HepG2 (cell line): Measurements from ENCODE around the gene ZNF500. TPM values are rescaled to one million over a fixed set of nuclear protein-coding genes. Genes with fewer than 3 reads are reported as not detected.

Experiments
- FLYWCH1 ChIP-seq: sonication (generic); formaldehyde crosslinking; IDR thresholded peaks from 2 replicates; pipeline ENCODE4 v1.8.1; 2023; ENCODE audit warnings: mild to moderate bottlenecking, missing genetic modification reagents
- HCFC1 ChIP-seq: fragments of 150-350 bp; IDR thresholded peaks from 2 replicates; pipeline ENCODE4 v1.6.1; 2014; ENCODE audit warnings: low read depth, low read length
- KLF6 ChIP-seq: IDR thresholded peaks from 2 replicates; pipeline ENCODE4 v1.8.0; 2016; ENCODE audit warnings: missing biosample characterization, missing genetic modification reagents
- NKX3-1 ChIP-seq: sonication (generic); formaldehyde crosslinking; IDR thresholded peaks from 2 replicates; pipeline ENCODE4 v1.5.0; 2020; ENCODE audit warnings: missing genetic modification reagents
- NR2F1 ChIP-seq, 2 experiments: fragments of 450-650 bp in 1 of 2; formaldehyde crosslinking in 1 of 2; IDR thresholded peaks; 2 replicates each; pipeline versions ENCODE4 v1.5.0 to v1.6.1; 2016 to 2020; ENCODE audit warnings: mild to moderate bottlenecking in 1 of 2, missing compliant biosample characterization in 1 of 2, missing genetic modification reagents in 1 of 2, moderate library complexity in 1 of 2
- NRL ChIP-seq: sonication (generic); formaldehyde crosslinking; IDR thresholded peaks from 2 replicates; pipeline ENCODE4 v1.5.0; 2020; ENCODE audit warnings: missing genetic modification reagents, mild to moderate bottlenecking, moderate library complexity, borderline replicate concordance
- RXRA ChIP-seq: sonication (generic); formaldehyde crosslinking; IDR thresholded peaks from 2 replicates; pipeline ENCODE4 v1.5.1; 2020; ENCODE audit warnings: missing genetic modification reagents
- U2AF2 ChIP-seq: fragments of 200-400 bp; formaldehyde crosslinking; IDR thresholded peaks from 2 replicates; pipeline ENCODE4 v1.6.1; 2017; ENCODE audit warnings: low read depth, mild to moderate bottlenecking, low read length
- ZFP82 ChIP-seq: sonication (generic); formaldehyde crosslinking; IDR thresholded peaks from 2 replicates; pipeline ENCODE4 v1.5.1; 2020; ENCODE audit warnings: mild to moderate bottlenecking, missing genetic modification reagents, borderline replicate concordance
- ZNF224 ChIP-seq: sonication (generic); formaldehyde crosslinking; IDR thresholded peaks from 2 replicates; pipeline ENCODE4 v1.5.0; 2020; ENCODE audit warnings: mild to moderate bottlenecking, missing genetic modification reagents
- ZNF296 ChIP-seq: sonication (generic); formaldehyde crosslinking; conservative IDR thresholded peaks from 2 replicates; pipeline ENCODE4 v1.5.0; 2020; ENCODE audit warnings: mild to moderate bottlenecking, missing genetic modification reagents
- ZNF652 ChIP-seq: IDR thresholded peaks from 2 replicates; pipeline ENCODE4 v1.6.1; 2016; ENCODE audit warnings: low read depth, borderline replicate concordance
- ZNF766 ChIP-seq: sonication (generic); formaldehyde crosslinking; IDR thresholded peaks from 2 replicates; pipeline ENCODE4 v1.5.0; 2020; ENCODE audit warnings: missing genetic modification reagents, borderline replicate concordance
- ZNF891 ChIP-seq: sonication (generic); formaldehyde crosslinking; IDR thresholded peaks from 2 replicates; pipeline ENCODE4 v1.5.0; 2020; ENCODE audit warnings: mild to moderate bottlenecking, missing genetic modification reagents
- polyA plus RNA-seq, 8 experiments: library from polyadenylated mRNA; depleted of rRNA in 3 of 8; stranded (reverse) in 7 of 8; unstranded in 1 of 8; fragments of >200 nt; fragmentation: Illumina TruSeq in 4 of 8; extraction: Trizol in 4 of 8; gene quantifications; 2 replicates each; pipeline versions ENCODE4 v1.2.1 to v1.2.3, GENCODE V29; 2011 to 2016; ENCODE audit warnings: low read depth in 4 of 8, missing spikeins in 1 of 8, mixed read lengths in 1 of 8; ENCODE audit not compliant: insufficient read depth in 1 of 8
- total RNA-seq, 5 experiments: library from RNA; depleted of rRNA; stranded (reverse); fragments of >200 nt; fragmentation: Illumina TruSeq; extraction: Trizol; gene quantifications; 2 replicates each; pipeline ENCODE4 v1.2.3, GENCODE V29; 2016; ENCODE audit warnings: low read depth in 1 of 5
- TF ChIP-seq, protein P1 (sequence below), 2 experiments: IDR thresholded peaks; 2 replicates each; pipeline ENCODE4 v1.6.1; 2011 to 2012; ENCODE audit warnings: low read length in 2 of 2, borderline replicate concordance in 1 of 2, low read depth in 1 of 2, mild to moderate bottlenecking in 1 of 2, moderate library complexity in 1 of 2
- TF ChIP-seq, protein P2 (sequence below): sonication (generic); formaldehyde crosslinking; conservative IDR thresholded peaks from 2 replicates; pipeline ENCODE4 v1.5.0; 2020; ENCODE audit warnings: missing genetic modification reagents
- TF ChIP-seq, protein P3 (sequence below): sonication (generic); formaldehyde crosslinking; IDR thresholded peaks from 2 replicates; pipeline ENCODE4 v1.4.0; 2020; ENCODE audit warnings: missing genetic modification reagents

The ZNF500 gene
- total and polyA plus RNA-seq, 2 of the 13 experiments (the other 11 are each of a cell fraction or from before 2014, with no cell fraction given) = 6.1 to 12.2 TPM

DNA sequence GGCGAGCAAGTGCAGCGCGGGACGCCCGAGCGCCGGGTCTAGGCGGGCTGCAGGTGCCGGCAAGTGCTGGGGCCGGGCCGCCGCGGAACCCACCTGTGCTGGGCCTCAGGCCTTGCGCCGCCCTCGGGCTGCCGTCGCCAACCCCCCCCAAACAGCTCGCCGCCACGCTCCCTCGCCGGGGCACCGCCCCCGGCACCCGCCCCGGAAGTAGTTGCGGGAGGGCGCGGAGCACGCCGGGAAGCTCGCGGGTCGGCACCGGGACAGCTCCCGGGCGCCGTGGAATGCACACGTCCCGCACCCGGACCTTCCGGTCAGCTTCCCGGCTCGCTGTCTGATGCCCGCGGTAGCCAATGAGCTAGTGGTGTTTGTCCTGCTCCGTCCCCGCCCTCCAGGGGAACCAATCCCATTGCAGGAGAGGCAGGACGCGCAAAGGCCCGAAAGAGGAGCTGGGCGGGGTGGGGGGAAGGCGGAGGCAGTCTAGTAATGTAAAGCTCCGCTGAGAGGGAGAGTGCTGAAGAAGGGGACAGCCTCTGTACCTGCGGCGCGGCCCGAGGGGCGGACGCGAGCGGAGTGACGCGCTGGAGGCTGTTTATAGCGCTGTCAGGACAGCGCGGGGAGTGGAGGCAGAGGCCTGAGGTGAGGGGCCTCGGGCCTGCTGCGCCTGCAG lies 32.8 kb downstream of the ZNF500 start, which contains the start of the genes ANKS3 and DNAAF8 (continued):
- TF ChIP-seq, protein P1, sequence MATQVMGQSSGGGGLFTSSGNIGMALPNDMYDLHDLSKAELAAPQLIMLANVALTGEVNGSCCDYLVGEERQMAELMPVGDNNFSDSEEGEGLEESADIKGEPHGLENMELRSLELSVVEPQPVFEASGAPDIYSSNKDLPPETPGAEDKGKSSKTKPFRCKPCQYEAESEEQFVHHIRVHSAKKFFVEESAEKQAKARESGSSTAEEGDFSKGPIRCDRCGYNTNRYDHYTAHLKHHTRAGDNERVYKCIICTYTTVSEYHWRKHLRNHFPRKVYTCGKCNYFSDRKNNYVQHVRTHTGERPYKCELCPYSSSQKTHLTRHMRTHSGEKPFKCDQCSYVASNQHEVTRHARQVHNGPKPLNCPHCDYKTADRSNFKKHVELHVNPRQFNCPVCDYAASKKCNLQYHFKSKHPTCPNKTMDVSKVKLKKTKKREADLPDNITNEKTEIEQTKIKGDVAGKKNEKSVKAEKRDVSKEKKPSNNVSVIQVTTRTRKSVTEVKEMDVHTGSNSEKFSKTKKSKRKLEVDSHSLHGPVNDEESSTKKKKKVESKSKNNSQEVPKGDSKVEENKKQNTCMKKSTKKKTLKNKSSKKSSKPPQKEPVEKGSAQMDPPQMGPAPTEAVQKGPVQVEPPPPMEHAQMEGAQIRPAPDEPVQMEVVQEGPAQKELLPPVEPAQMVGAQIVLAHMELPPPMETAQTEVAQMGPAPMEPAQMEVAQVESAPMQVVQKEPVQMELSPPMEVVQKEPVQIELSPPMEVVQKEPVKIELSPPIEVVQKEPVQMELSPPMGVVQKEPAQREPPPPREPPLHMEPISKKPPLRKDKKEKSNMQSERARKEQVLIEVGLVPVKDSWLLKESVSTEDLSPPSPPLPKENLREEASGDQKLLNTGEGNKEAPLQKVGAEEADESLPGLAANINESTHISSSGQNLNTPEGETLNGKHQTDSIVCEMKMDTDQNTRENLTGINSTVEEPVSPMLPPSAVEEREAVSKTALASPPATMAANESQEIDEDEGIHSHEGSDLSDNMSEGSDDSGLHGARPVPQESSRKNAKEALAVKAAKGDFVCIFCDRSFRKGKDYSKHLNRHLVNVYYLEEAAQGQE (IDR thresholded peaks at IDR 0.05; ENCODE audit: borderline replicate concordance in 1 of 2, low read depth in 1 of 2, low read length in 2 of 2) = peak; percentile 6 to 64; a peak in 2 of 4 replicates
- TF ChIP-seq FLYWCH1 (CRISPR knock-in tag) = no peak
- peak; percentile 80; the same call in 1 of the 2 replicates for TF ChIP-seq RXRA (CRISPR knock-in tag)
- TF ChIP-seq, protein P2, sequence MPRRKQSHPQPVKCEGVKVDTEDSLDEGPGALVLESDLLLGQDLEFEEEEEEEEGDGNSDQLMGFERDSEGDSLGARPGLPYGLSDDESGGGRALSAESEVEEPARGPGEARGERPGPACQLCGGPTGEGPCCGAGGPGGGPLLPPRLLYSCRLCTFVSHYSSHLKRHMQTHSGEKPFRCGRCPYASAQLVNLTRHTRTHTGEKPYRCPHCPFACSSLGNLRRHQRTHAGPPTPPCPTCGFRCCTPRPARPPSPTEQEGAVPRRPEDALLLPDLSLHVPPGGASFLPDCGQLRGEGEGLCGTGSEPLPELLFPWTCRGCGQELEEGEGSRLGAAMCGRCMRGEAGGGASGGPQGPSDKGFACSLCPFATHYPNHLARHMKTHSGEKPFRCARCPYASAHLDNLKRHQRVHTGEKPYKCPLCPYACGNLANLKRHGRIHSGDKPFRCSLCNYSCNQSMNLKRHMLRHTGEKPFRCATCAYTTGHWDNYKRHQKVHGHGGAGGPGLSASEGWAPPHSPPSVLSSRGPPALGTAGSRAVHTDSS (CRISPR knock-in tag) = no peak
- TF ChIP-seq ZNF766 (CRISPR knock-in tag) = peak; percentile 36; the same call in 1 of the 2 replicates
- no peak for TF ChIP-seq ZNF224
- TF ChIP-seq ZNF296 (CRISPR knock-in tag) = peak; percentile 63; the same call in 1 of the 2 replicates
- TF ChIP-seq ZFP82 = peak; percentile 28; the same call in 1 of the 2 replicates
- TF ChIP-seq NRL = no peak; the same call in 1 of the 2 replicates
- TF ChIP-seq ZNF652 (CRISPR knock-in tag) = no peak
- no peak; the same call in 1 of the 2 replicates for TF ChIP-seq ZNF891
- TF ChIP-seq, protein P3, sequence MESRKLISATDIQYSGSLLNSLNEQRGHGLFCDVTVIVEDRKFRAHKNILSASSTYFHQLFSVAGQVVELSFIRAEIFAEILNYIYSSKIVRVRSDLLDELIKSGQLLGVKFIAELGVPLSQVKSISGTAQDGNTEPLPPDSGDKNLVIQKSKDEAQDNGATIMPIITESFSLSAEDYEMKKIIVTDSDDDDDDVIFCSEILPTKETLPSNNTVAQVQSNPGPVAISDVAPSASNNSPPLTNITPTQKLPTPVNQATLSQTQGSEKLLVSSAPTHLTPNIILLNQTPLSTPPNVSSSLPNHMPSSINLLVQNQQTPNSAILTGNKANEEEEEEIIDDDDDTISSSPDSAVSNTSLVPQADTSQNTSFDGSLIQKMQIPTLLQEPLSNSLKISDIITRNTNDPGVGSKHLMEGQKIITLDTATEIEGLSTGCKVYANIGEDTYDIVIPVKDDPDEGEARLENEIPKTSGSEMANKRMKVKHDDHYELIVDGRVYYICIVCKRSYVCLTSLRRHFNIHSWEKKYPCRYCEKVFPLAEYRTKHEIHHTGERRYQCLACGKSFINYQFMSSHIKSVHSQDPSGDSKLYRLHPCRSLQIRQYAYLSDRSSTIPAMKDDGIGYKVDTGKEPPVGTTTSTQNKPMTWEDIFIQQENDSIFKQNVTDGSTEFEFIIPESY (CRISPR knock-in tag) = no peak
- TF ChIP-seq KLF6 = 0 out of 2 replicates have a peak, but pooled peaks have one; percentile 69
- TF ChIP-seq NKX3-1 (CRISPR knock-in tag) = peak; percentile 76
- peak; percentile 70 for TF ChIP-seq HCFC1
- TF ChIP-seq NR2F1 (CRISPR knock-in tag; IDR thresholded peaks at IDR 0.05) = no peak
- TF ChIP-seq U2AF2 = no peak
